WI38 (cell line): ENCODE measurements around the gene FPGS.
"Not testable (repeated sequence)": the region's sequence is repeated elsewhere in the genome, so short reads cannot be mapped to it uniquely, and the experiment has no call there.

Source experiments
- H3K4me3 ChIP-seq: 2 replicates; pipeline ENCODE4 v1.5.1; 2011; ENCODE audit warnings: low read depth, mild to moderate bottlenecking, control low read depth, low read length
- CTCF ChIP-seq: IDR thresholded peaks from 2 replicates; pipeline ENCODE4 v1.5.1; 2012; ENCODE audit warnings: low read depth, mild to moderate bottlenecking, control low read depth, low read length

FPGS gene

GRCh38 chr9:127802576-127803443 is at the start of gene FPGS:
FPGS (plus strand) TSS chr9:127802882; CDS start chr9:127802925, 43 bp downstream.
- no peak for TF ChIP-seq CTCF
- peak within 1 kb of the TSS; percentile 92 for H3K4me3 ChIP-seq

GRCh38 chr9:127753148-127753547 is 49.5 kb upstream of the FPGS start:
- TF ChIP-seq CTCF, result no peak
- H3K4me3 ChIP-seq, result no peak overlapping the region

GRCh38 chr9:127753622-127754021 is 49.1 kb upstream of the FPGS start:
- no peak for TF ChIP-seq CTCF
- no peak overlapping the region for H3K4me3 ChIP-seq

GRCh38 chr9:127754099-127755060 is 48.3 kb upstream of the FPGS start:
- TF ChIP-seq CTCF, result no peak
- no peak overlapping the region for H3K4me3 ChIP-seq

GRCh38 chr9:127755061-127756060 is 47.3 kb upstream of the FPGS start:
- TF ChIP-seq CTCF, result no peak
- H3K4me3 ChIP-seq, result no peak overlapping the region

GRCh38 chr9:127756233-127756632 is 46.4 kb upstream of the FPGS start:
- TF ChIP-seq CTCF, result no peak
- no peak overlapping the region for H3K4me3 ChIP-seq

- H3K4me3 ChIP-seq, result not testable (repeated sequence)
These were observed 45.9 kb upstream of the FPGS start for GRCh38 chr9:127756776-127757175.
